Spleen (tissue), 11 donors: Measurements from ENCODE around the gene SCUBE1. TPM values are rescaled to one million over a fixed set of nuclear protein-coding genes. Genes with fewer than 3 reads are reported as not detected.

Source experiments
- DNase-seq: peaks from one replicate; pipeline ENCODE4 v3.0.0-alpha.2; 2020
- H3K27ac ChIP-seq, 8 donors: fragments of 200-600 bp; sonication (generic) in 7 of 8; 1 replicate in 4 of 8; 2 replicates in 4 of 8; pipeline versions ENCODE4 v1.5.0 to v1.8.0; 2016 to 2021; ENCODE audit warnings: inconsistent platforms in 4 of 8, mild to moderate bottlenecking in 4 of 8, moderate library complexity in 1 of 8
- H3K27me3 ChIP-seq, 7 donors: fragments of 200-600 bp; sonication (generic) in 6 of 7; replicated peaks in 1 of 7; 1 replicate in 4 of 7; 2 replicates in 3 of 7; pipeline versions ENCODE4 v1.5.0 to v1.8.0; 2016 to 2021; ENCODE audit warnings: inconsistent platforms in 3 of 7, mild to moderate bottlenecking in 1 of 7
- H3K36me3 ChIP-seq, 6 donors: fragments of 200-600 bp; sonication (generic) in 5 of 6; 1 replicate in 4 of 6; 2 replicates in 2 of 6; pipeline versions ENCODE4 v1.5.0 to v1.8.0; 2016 to 2021; ENCODE audit warnings: inconsistent platforms in 2 of 6
- H3K4me1 ChIP-seq, 6 donors: fragments of 200-600 bp; sonication (generic) in 5 of 6; 1 replicate in 3 of 6; 2 replicates in 3 of 6; pipeline versions ENCODE4 v1.5.0 to v1.8.0; 2016 to 2021; ENCODE audit warnings: inconsistent platforms in 3 of 6
- H3K4me3 ChIP-seq, 8 donors: fragments of 200-600 bp; sonication (generic) in 7 of 8; 1 replicate in 4 of 8; 2 replicates in 4 of 8; pipeline versions ENCODE4 v1.5.0 to v1.8.0; 2016 to 2021; ENCODE audit warnings: inconsistent platforms in 4 of 8, mild to moderate bottlenecking in 4 of 8, moderate library complexity in 2 of 8
- H3K9me3 ChIP-seq, 8 donors: fragments of 200-600 bp; sonication (generic) in 7 of 8; 1 replicate in 4 of 8; 2 replicates in 4 of 8; pipeline versions ENCODE4 v1.5.0 to v1.8.0; 2016 to 2021; ENCODE audit warnings: inconsistent platforms in 4 of 8
- POLR2A ChIP-seq, 3 donors: fragments of 450-650 bp; IDR thresholded peaks; one replicate each; pipeline ENCODE4 v1.5.1; 2017; ENCODE audit warnings: antibody characterized with exemption in 3 of 3, mild to moderate bottlenecking in 1 of 3
- POLR2AphosphoS5 ChIP-seq, 3 donors: sonication (generic); formaldehyde crosslinking; IDR thresholded peaks; one replicate each; pipeline ENCODE4 v1.5.1; 2017; ENCODE audit warnings: antibody characterized with exemption in 3 of 3
- WGBS, 5 donors: extraction: QIAGEN DNeasy Blood & Tissue Kit in 3 of 5; methylation state at CpG; one replicate each; pipeline versions ENCODE4 v1.1.5 to v1.1.7; 2013 to 2018; 5-methylcytosine and 5-hydroxymethylcytosine counted together
- intact Hi-C: fragments of 100-400 bp; cut with DNase I; formaldehyde crosslinking; loops from one replicate; pipeline ENCODE4 v1.15.0; 2023; ENCODE audit warnings: low total_unique reads
- polyA plus RNA-seq, 3 donors: library from polyadenylated mRNA; stranded (reverse); fragments of 200-250 nt; gene quantifications; one replicate each; pipeline ENCODE4 v1.2.1, GENCODE V29; 2013
- total RNA-seq, 7 donors: library from RNA; depleted of rRNA in 3 of 7; stranded (reverse); fragments of >200 nt in 3 of 7; fragmentation: NEBNext Ultra II Directional in 4 of 7; extraction: Animal tissue kit (Norgen Biotek cat#: 25700) in 4 of 7; gene quantifications; one replicate each; pipeline versions ENCODE4 v1.1.0 to v1.2.1, GENCODE V29; 2016 to 2021
- TF ChIP-seq, protein P1 (sequence below), 11 experiments: fragments of 200-600 bp in 7 of 11; fragments of 450-650 bp in 4 of 11; sonication (generic) in 4 of 11; IDR thresholded peaks in 8 of 11; conservative IDR thresholded peaks in 3 of 11; 1 replicate in 7 of 11; 2 replicates in 4 of 11; pipeline versions ENCODE4 v1.4.0 to v1.8.0; 2016 to 2021; ENCODE audit warnings: antibody characterized with exemption in 11 of 11, inconsistent platforms in 4 of 11, mild to moderate bottlenecking in 1 of 11
- donor health status: healthy with polysubstance abuse.
- donor health status: DM: no; HTN: no; CAD: no; lungs with moderate emphysema.
- donor health status: DM: no; HTN: no; CAD: no.
- donor health status: Bipolar disorder and iron deficiency.
- donor health status: healthy.
- donor health status: DM: no; HTN: no; CAD: no.
- donor health status: DM: yes; HTN: yes; CAD: no.

SCUBE1 gene
- total and polyA plus RNA-seq, 10 donors = 0.46 to 43.5 (median 15.9) TPM

DNA sequence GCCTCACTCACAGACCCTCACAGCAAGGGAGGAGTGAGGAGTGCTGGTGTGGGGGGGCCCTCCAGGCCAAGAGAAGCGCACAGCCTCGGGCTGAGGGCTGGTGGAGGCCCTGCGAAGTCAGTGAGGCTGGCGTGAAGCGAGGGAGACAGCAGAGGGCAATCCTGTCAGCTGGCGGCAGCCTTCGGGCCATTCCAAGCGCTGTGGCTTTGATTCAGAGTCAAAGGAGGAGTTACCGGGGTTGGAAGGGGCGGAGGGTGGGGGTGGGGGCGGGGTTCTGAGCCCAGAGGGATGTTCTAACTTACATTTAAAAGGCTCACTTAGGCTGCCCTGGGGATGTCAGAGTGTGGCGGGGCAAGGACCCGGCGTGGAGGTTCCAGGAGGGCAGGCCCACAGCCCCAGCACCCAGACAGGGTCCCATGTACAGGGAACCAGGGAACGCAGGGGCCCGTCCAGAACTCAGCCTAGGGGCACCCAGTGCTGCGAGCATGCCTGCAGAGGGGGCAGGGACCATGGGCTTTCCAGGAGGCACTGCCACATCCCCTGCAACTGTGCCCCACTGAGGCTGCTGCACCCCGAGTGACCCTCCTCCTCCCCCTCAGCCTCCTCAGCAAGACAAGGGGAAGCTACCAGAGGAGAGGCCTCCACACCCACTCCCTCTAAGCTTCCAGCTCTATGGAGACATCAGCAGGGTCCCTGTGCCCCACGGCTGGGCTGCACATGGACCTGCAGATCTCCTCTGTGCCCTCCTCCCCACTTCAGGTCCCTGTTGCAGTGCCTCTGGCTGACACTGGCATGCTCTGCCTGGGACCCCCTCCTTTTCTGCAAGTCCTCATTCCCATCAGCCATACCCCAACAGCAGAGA, 116.6 kb downstream of the SCUBE1 start:
- TF ChIP-seq, protein P1, sequence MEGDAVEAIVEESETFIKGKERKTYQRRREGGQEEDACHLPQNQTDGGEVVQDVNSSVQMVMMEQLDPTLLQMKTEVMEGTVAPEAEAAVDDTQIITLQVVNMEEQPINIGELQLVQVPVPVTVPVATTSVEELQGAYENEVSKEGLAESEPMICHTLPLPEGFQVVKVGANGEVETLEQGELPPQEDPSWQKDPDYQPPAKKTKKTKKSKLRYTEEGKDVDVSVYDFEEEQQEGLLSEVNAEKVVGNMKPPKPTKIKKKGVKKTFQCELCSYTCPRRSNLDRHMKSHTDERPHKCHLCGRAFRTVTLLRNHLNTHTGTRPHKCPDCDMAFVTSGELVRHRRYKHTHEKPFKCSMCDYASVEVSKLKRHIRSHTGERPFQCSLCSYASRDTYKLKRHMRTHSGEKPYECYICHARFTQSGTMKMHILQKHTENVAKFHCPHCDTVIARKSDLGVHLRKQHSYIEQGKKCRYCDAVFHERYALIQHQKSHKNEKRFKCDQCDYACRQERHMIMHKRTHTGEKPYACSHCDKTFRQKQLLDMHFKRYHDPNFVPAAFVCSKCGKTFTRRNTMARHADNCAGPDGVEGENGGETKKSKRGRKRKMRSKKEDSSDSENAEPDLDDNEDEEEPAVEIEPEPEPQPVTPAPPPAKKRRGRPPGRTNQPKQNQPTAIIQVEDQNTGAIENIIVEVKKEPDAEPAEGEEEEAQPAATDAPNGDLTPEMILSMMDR (IDR thresholded peaks at IDR 0.05 in 8 of 11, conservative IDR thresholded peaks at IDR 0.05 in 3 of 11) = no peak
- no peak for TF ChIP-seq POLR2A (IDR thresholded peaks at IDR 0.05)
- no peak for DNase-seq
- no peak overlapping the region for H3K27ac ChIP-seq
- 67 to 74% (median 71%) methylated on average over 10 to 19 of the region's 19 CpGs for WGBS, 5 donors
- H3K36me3 ChIP-seq = no peaks in the 10 kb centered on the region
- H3K4me1 ChIP-seq = peaks cover 0 to 24% (median 21%) of the 10 kb centered on the region in 6 donors
- intact Hi-C loops = no loop called here
- H3K27me3 ChIP-seq = peaks cover 0 to 12% (median 0%) of the 10 kb centered on the region in 7 donors
- H3K9me3 ChIP-seq = no peaks in the 10 kb centered on the region
- H3K4me3 ChIP-seq = no peak overlapping the region

DNA sequence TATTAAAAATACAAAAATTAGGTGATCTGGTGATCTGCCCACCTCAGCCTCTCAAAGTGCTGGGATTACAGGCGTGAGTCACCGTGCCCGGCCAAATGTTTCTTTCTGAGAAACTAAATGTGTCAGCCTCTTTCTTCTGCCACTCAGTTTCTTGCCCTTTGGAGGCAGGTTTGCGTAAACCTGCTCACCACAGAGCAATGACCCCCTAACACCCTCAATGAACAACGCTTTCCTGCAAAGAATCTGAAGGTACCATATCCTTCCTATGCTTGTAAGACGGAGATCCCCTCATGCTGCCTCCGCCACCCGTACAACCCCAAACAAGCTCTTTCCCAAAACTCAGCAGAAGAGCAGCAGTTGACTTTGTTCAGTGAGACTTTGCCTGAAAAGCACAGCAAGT, 117.6 kb downstream of the SCUBE1 start:
- no peaks in the 10 kb centered on the region for H3K9me3 ChIP-seq
- H3K4me3 ChIP-seq = no peak overlapping the region
- intact Hi-C loops = no loop called here
- no peak for DNase-seq
- peaks cover 0 to 5% (median 0%) of the 10 kb centered on the region in 7 donors for H3K27me3 ChIP-seq
- H3K4me1 ChIP-seq = peaks cover 0 to 27% (median 16%) of the 10 kb centered on the region in 6 donors
- 87 to 95% (median 90%) methylated on average over 8 of the region's 8 CpGs for WGBS, 5 donors
- no peak overlapping the region for H3K27ac ChIP-seq
- no peaks in the 10 kb centered on the region for H3K36me3 ChIP-seq
- TF ChIP-seq, protein P1 (IDR thresholded peaks at IDR 0.05 in 8 of 11, conservative IDR thresholded peaks at IDR 0.05 in 3 of 11) = no peak
- TF ChIP-seq POLR2A (IDR thresholded peaks at IDR 0.05) = no peak
- TF ChIP-seq POLR2AphosphoS5 (IDR thresholded peaks at IDR 0.05) = no peak

DNA sequence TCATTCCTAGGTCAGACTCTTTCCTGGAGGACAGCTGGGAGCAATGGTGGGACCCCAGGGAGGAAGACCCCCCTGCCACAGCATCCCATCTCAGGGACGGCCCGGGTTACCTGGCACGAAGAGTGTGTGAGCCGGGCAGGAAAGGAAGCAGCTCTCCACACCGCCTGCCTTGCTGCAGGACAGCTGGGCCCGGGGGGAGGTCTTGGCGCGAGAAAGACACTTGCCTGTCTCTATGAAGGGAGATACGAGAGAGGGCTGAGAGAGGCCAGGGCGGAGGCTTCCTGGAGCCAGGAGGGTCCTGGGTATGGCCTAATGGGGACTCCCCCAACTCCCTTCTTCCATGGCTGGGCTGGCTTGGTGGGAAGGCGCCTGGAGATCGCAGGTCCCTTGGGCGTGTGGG, 120.2 kb downstream of the SCUBE1 start:
- 80 to 89% (median 82%) methylated on average over 10 to 13 of the region's 13 CpGs for WGBS, 5 donors
- no peak overlapping the region for H3K4me3 ChIP-seq
- no peaks in the 10 kb centered on the region for H3K9me3 ChIP-seq
- intact Hi-C loops = no loop called here
- H3K27ac ChIP-seq = peak overlapping the region in 4 of 8 donors; percentile 33 to 61 (median 46)
- peaks cover 0 to 35% (median 19%) of the 10 kb centered on the region in 6 donors for H3K4me1 ChIP-seq
- H3K27me3 ChIP-seq = no peaks in the 10 kb centered on the region
- peaks cover 0 to 1% (median 0%) of the 10 kb centered on the region in 6 donors for H3K36me3 ChIP-seq
- no peak for DNase-seq
- TF ChIP-seq, protein P1 (IDR thresholded peaks at IDR 0.05 in 8 of 11, conservative IDR thresholded peaks at IDR 0.05 in 3 of 11) = no peak

DNA sequence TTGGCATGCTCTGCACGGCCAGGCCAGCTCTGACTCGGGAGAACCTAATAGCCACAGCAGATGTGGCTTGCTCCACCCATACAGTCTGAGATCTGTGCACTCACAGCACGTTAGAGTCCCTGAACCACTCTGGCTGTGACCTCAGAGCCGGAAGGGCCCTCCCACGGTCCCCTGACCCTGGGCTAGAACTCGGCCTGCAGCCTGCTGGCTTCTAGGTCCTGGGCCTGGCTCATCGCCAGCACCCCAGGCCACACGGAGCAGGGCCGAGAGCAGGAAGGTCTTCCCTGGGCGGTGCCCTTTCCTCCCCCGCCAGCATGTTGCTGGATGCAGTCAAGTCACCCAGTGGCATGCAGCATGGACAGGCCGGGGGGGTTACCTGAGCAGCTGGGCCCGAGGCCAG, 120.9 kb downstream of the SCUBE1 start:
- 47 to 69% (median 63%) methylated on average over 4 to 13 of the region's 13 CpGs for WGBS, 5 donors
- intact Hi-C loops = no loop called here
- Histone ChIP-seq H3K9me3 (no peaks in the 10 kb centered on the region), H3K4me3 (no peak overlapping the region), H3K36me3 (peaks cover 0 to 6% (median 0%) of the 10 kb centered on the region in 6 donors), H3K4me1 (peaks cover 0 to 35% (median 19%) of the 10 kb centered on the region in 6 donors), H3K27me3 (no peaks in the 10 kb centered on the region), H3K27ac (peak overlapping the region in 4 of 8 donors; percentile 33 to 61 (median 46))
- DNase-seq = peak; percentile 85
- TF ChIP-seq POLR2A (IDR thresholded peaks at IDR 0.05) = no peak
- TF ChIP-seq POLR2AphosphoS5 (IDR thresholded peaks at IDR 0.05) = peak; percentile 75 to 90 (median 88)
- TF ChIP-seq, protein P1 (IDR thresholded peaks at IDR 0.05 in 8 of 11, conservative IDR thresholded peaks at IDR 0.05 in 3 of 11) = no peak
